GM12874 (cell line): Measurements from ENCODE around the gene EMX2.

Experiments
- TF ChIP-seq, protein P1 (sequence below): IDR thresholded peaks from 2 replicates; pipeline ENCODE4 v1.5.1; 2011; ENCODE audit warnings: low read depth, mild to moderate bottlenecking, control low read depth, low read length, moderate library complexity; ENCODE audit not compliant: insufficient read depth

Gene EMX2

DNA sequence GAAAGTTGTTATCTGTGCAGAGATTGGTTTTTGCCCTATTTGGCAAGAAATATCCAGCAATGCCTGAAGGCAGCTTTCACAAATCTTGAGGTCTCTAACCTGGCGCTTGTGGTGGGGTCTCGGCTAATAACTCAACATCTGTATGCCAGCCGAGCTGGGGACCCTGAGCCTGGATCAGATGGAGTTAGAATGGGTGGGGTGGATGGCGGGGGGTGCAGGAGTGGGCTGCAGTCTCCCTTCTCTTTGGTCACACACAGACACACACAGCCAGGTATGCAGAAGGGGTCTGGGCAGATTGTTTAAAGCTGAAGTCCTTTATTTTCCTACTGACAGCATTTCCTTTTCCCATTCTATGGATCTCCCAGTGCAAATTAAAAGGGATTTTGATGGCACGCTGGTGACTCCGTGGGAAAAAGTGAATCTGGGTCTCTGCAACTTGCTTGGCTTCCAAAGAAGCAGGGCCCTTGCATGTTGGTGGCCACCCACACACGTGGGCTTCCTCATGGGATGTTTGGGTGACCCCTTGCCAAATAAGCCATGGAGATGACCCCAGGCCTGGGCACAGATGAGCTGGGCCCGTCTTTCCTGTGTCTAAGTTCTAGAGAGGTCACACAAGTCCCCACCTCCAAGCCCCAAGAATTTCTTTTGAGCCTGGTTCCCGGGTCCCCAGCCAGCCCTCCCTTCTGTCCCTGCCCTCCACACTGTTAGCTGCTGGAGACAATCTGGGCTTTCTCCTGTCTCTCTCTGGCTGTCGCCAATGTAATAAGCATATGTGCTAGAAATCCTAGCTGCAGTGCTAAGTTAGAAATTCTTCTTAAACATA is 39.9 kb upstream of the EMX2 start:
- TF ChIP-seq, protein P1, sequence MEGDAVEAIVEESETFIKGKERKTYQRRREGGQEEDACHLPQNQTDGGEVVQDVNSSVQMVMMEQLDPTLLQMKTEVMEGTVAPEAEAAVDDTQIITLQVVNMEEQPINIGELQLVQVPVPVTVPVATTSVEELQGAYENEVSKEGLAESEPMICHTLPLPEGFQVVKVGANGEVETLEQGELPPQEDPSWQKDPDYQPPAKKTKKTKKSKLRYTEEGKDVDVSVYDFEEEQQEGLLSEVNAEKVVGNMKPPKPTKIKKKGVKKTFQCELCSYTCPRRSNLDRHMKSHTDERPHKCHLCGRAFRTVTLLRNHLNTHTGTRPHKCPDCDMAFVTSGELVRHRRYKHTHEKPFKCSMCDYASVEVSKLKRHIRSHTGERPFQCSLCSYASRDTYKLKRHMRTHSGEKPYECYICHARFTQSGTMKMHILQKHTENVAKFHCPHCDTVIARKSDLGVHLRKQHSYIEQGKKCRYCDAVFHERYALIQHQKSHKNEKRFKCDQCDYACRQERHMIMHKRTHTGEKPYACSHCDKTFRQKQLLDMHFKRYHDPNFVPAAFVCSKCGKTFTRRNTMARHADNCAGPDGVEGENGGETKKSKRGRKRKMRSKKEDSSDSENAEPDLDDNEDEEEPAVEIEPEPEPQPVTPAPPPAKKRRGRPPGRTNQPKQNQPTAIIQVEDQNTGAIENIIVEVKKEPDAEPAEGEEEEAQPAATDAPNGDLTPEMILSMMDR = no peak

DNA sequence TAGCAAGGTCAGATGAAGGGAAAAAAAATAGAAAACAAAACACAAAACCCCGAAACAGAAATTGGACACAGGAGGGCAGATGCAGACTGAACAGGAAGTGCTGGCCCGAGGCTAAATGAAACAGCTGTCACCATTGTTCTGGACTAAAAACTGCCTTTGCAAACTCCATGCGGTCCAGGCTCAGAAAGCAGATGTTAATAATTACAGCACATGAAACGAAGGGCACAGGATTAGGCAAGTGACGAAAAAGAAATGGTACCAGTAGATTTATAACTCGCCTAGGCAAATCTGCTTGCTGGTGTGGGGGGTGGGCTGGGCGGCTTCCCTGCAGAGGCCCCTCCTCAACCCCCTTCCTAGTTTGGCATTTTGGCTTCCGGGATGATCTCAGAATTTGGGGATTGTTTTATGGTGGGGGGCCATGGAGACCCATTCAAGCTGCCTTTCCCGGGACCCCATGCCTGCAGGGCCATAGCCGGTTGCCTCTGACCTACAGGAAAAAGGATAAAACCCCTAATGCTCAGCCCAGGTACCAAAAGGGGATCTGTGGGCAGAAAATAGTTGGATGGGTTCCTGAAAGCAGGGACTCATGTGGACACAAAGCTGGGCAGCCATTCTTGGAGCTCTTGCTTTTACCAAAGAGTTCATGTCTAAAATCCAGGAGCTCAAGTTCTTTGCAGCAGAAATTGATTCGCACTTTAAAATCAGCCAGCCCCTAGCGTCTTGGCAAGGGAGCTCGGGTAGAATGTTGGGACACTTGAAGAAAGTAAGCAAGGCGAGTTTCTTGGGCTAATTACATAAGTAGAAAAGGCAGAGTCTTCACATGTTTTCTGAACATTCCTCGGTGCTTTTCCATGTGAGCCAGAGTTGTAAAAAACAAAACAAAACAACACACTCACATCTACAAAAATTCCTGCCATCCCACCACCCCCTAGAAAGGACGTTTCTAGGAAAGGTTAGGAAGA is 39.0 kb upstream of the EMX2 start:
- TF ChIP-seq, protein P1 = no peak

DNA sequence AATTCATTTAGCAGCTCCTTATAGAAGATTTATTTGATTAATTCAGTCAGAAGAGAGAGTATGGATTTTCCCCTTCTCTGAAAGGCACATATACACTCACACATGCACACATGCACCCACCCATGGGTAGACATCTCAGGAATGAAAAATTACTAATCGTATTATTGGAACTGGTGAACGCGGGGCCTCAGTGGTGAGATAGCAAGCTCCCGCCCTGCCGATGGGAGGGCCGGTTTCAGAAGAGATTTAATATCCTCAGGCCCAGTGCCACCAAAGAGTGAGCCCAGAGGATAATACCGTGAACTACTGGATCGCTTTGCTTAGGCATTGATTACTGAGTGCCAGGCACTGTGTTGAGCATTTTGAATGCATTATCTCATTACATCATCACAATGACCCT is 38.0 kb upstream of the EMX2 start:
- TF ChIP-seq, protein P1 = no peak

DNA sequence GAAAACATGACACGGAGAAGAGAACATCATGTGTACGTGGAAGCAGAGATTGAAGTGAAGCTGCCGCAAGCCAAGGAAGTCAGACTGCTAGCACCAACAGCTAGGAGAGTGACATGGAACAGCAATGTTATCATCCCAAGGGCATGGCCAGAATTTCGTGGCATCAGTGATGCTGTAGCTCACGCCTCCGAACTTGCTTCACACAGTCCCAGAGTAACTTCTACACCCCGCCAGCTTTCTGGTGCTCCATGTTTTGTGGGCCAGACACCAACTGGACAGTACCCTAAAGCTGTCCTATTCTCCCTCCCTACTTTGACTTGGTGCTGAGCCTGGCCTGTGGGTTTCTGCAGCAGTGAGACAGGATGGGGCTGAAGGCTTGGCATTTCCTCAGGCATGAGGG is 33.0 kb upstream of the EMX2 start:
- TF ChIP-seq, protein P1 = no peak

DNA sequence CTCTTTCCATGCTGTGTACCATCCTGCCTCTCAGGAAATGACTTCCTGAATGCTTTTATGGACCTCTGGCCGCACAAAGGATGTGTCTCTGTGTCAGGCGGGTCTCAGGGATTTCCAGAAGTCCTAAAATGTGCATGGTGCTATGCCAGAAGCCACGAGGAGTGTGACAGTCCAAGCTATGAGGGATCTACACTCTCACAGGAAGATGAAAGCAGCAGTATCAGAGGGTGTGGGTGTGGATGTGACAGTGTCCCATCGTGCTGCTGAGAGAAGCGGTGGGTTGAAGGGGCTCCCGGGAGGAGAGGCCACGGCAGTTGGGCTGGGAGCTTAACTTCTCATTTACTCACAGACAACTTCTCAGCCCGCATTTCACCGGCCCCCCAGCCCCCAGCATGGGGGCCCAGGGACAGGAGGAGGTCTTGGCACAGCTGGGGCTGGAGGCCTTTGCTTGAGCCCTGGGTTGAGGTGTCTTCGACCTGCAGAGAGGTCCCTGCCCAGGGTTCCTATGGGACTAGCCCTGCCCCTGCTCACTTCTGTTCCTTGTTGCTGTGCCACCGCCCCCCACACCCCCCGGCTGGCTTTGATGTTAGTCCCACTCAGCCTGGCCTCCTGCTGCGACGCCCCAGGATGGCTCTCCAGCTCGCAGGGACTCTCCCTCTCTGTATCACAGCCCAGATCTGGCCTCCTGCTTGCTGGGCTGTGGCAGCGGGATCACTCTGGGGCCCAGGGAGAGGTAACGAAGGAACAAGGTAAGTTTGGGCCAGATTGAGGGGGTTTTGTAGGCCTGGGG is 30.8 kb upstream of the EMX2 start:
- TF ChIP-seq, protein P1 = no peak

DNA sequence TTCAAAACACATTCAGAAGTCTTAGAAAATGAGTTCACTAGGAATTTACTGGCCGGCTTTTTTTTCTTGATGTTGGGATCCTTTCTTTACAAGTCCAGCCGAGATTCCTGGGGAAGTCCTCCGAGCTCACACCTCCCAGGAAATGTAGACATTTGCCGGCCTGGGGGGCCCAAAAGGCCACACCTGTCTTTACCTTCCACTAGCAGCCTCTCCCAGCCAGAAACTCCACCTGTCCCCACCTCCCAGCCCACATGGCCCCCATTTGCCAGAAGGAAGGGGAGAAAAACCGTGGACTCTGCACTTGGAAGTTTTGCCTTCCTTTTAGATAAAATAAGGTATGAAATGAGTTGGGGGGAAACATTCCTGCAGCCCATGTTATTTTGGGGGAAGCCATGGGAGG is 27.6 kb upstream of the EMX2 start:
- TF ChIP-seq, protein P1 = no peak
